ENCODE results near the gene SBF2.
"Not testable (repeated sequence)": the region's sequence is repeated elsewhere in the genome, so short reads cannot be mapped to it uniquely, and the experiment has no call there.

SBF2 gene

DNA sequence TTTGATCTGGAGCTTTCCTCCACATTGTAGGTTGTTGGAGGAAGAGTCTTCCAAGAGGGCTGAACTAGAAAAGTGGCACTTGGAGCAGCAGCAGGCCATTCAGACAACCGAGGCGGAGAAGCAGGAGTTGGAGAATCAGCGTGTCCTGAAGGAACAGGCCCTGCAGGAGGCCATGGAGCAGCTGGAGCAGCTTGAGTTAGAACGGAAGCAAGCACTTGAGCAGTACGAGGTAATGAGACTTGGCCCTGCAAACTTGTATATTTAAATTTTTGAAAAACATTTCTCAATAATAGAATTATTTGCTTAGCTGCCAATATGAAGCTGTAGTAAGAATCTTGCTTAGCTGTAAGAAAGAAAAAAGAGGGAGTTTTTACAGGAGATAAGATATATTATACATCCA lies 546.2 kb downstream of the SBF2 start:
- DNase-seq (ENCODE audit: low spot score) = no peak

DNA sequence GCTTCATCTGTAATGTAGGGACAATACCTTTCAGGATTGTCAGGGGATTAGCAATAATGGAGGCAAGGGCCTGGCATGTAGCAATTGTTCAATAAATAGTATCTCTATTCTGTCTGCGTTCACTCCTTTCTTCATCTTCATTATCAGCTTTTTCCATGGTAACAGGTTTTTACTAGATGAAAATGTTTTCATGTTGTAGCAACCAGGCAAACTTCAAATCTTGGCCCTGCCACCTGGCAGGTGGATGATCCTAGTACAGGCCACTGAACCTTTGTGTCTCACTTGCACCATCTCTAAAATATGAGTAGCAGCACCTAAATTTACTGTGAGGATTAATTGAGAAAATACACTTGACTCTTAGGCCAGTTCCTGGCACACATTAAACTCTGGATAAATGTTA lies 546.8 kb downstream of the SBF2 start:
- no peak for DNase-seq (ENCODE audit: low spot score)

DNA sequence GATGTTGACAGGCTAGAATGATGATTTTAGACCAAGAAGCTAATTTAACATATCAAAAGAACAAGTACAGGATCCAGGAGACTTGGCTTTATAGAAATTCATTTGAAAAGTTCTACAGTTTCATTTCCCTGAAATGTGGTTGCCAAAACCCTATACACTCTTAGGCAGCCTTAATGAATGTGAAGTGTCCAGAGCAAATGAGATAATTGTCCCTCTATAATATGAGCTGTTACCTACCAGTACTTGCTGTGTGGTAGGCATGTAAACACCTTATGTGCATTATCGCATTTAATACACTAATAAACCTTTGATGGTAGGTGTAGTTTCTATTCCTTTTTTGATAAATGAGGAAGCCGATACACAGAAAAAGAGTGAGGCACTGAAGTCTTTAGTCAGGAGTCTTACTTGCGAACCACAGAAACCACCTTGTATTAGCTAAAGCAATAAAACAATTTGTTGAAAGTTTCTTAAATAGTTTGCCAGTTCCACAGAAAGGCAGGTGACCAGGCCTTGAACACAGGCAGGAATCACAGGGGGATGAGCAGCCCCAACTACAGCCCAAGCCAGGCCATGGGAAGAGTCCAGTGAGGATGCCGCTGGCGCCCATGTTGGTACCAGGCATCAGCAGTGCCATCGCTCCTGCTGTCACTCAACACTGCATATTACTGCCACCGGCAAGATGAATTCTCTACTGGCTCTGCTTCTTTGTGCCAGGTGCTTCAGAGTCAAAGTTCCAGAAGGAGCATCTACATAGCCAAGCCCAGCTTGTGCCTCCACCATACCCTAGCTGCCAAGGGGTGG lies 548.4 kb downstream of the SBF2 start:
- no peak for DNase-seq (ENCODE audit: low spot score)

DNA sequence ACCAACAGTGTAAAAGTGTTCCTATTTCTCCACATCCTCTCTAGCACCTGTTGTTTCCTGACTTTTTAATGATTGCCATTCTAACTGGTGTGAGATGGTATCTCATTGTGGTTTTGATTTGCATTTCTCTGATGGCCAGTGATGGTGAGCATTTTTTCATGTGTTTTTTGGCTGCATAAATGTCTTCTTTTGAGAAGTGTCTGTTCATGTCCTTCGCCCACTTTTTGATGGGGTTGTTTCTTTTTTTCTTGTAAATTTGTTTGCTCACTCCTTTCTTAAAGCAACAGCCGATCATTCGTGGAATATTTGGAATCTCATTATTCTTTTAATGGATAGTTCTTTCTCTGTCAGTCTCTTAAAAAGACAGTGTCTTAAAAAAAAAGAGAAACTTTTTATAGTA lies 550.5 kb downstream of the SBF2 start:
- DNase-seq (ENCODE audit: low spot score) = not testable (repeated sequence)

DNA sequence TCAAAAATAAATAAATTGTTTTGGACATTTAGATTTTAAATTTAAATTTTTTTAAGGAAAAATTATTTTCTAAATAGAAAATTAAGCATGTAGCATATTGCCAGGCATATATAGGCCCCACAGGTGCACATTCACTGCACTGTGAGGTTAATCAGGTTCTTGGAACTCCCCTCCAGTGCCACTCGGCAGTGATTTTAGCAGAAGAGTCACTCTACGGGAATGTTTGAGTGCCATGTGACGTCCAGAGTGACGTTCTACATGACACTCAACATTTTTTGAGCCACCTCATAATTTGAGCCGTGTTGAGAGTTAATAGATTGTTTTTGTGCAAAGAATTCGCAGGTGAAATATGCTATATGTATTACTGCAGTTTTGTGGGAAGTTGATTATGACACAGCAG lies 552.8 kb downstream of the SBF2 start:
- no peak for DNase-seq (ENCODE audit: low spot score)

DNA sequence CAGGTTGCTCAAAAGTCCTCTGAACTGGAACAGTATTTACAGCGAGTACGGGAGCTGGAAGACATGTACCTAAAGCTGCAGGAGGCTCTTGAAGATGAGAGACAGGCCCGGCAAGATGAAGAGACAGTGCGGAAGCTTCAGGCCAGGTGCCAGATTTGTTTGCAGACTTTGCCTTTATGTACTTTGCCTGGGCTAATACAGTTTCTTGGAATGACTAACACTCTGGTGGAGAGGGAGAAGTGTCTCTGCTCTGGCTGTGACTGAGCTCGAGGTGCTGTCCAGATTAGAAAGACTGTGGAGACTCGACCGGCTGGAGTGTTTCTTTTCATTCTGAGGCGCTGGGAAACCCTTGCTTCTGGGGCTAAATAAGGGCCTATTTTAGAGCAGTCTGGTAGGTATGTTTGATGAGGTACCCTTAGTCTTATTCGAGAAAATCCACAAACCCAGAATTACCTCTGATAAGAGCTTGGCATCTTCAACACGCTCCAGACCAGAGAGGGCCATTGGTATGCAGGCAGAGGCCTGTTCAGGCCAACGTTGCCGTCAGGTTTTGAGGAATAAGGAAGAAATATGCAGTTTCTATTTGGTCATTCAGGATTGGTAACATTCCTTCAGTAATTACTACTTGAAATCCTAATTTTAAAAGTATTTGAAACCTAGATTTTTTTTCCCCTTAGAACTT lies 553.7 kb downstream of the SBF2 start:
- DNase-seq (ENCODE audit: low spot score) = no peak

DNA sequence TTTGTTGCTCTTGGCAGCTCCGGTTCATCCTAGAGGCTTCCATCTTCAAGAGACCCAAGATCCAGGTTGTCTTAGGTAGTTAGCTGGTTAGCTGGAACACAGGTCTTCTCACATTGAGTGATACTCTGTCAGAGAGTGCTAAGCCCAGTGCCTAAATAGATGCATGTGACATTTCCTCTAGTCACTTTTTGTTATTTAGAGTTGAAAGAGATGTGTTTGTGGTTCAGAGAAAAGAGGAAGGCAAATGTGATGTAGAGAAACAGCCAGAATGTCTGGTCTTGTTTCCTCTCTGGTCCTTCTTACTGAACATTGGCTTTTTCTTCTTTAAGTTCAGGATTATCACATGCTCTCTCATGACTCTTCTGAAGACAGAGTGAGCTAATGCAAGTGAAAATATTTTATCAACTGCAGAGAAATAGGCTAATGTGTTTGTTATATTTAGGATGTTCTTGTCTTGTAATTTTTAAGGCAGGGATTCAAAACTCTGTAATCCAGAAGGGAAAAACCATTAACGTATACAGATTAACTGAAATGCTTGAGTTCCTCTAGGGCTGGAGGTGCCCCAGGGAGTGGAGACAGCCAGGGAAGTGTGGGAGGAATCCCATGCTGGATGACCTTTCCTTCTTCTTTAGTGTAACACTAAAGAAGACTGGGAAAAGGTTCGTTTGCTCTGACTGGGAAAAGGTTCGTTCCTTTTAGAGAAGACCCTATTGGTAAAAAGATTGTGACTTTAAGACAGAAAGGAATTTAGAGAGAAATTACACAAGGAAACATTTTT lies 554.7 kb downstream of the SBF2 start:
- DNase-seq (ENCODE audit: low spot score) = no peak

DNA sequence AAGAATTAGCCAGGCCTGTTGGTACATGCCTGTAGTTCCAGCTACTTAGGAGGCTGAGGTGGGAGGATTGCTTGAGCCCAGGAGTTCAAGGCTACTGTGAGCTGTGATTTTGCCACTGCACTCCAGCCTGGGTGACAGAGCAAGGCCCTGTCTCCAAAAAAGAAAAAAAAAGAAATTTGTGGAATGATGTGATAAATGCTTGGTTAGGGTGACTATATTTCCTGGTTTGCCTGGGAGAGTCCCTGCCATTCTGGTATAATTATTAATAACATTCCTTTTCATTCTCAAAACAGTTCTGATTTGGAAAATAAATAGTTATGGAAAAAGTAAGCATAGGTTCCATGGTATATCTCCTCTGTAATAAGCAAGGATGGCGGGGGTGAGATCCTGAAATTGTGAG lies 555.3 kb downstream of the SBF2 start:
- no peak for DNase-seq (ENCODE audit: low spot score)

DNA sequence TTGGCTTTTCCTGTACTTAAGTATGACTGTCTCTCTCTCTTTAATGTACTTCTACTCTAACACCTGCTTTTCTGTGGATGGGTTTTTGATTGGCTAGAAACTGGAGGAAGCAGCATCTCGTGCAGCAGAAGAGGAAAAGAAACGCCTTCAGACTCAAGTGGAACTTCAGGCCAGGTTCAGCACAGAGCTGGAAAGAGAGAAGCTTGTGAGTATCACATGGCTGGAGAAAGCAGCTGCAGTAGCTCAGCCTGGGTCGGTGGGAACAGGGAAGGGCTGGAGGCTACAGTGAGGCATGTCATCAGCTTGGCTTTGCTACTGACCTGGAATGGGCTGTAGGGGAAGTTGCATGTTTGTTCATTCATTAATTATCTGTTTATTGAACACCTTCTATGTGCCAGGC lies 555.9 kb downstream of the SBF2 start:
- no peak for DNase-seq (ENCODE audit: low spot score)

DNA sequence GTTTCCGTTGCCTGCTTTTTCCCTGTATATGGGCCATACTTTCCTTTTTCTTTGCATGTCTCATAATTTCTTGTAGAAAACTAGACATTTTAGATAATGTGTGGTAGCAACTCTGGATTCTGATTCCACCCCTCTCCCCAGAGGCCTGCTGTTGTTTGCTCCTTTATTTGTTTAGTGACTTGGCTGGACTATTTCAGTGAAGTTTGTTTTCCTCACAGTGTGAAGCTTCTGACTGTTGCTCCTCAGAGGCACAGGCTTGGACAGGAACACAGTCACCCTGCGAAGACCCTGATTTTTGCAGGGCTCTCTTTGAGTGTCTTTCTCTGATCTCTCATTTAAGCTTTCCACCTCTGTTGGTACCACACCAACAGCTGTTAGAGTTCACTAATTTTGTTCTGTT lies 557.7 kb downstream of the SBF2 start:
- no peak for DNase-seq (ENCODE audit: low spot score)

DNA sequence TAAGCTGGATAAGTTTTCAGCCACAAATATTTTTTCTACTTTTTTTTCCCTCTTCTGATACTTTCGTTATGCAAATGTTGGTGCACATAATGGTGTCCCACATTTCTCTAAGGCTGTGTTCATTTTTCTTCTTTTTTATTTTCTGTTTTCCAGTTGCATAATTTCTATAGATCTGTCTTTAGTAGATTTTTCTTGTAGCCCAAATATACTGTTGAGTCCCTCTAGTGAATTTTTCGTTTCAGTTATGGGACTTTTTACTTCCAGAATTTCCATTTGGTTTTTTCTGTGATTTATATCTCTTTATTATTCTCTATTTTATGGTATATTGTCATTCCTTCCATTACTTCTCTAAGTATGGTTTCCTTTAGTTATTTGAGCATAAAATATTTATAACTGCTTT lies 558.1 kb downstream of the SBF2 start:
- DNase-seq (ENCODE audit: low spot score) = no peak

DNA sequence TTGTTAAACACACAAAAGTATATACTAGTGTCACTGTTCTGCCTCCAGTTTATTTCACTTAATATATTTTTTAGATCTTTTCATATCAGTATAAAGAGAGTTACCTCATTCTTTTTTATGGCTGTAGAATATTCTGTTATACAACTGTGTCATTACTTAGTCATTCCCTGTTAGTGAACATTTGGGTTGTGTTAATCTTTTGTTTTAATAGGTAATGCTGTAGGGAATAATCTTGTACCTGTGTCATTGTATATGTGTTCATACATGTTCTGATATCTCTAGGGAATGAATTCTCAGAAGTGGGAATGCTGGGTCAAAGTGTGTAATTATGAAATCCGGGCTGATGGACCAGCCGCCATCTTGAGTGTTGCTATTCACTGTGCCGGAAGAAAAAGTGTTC lies 558.8 kb downstream of the SBF2 start:
- no peak for DNase-seq (ENCODE audit: low spot score)

DNA sequence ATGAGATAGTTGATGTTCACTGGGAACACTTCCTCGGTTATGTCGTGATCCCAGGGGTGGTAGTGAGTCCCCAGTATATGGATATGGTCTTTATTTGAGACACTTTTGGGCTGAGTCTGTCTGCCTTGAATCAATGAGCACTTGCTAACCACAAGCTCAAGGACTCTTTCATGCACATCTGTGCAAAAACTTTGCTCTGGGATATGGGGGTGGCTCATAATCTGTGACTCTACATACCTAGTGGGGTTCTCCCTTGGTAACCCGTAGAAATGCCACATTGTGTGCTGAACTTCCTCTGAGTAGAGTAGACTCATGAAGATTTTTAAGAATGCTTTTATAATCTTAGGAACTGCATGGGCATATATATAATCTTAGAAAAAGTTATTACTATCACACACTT lies 560.8 kb downstream of the SBF2 start:
- DNase-seq (ENCODE audit: low spot score) = no peak

DNA sequence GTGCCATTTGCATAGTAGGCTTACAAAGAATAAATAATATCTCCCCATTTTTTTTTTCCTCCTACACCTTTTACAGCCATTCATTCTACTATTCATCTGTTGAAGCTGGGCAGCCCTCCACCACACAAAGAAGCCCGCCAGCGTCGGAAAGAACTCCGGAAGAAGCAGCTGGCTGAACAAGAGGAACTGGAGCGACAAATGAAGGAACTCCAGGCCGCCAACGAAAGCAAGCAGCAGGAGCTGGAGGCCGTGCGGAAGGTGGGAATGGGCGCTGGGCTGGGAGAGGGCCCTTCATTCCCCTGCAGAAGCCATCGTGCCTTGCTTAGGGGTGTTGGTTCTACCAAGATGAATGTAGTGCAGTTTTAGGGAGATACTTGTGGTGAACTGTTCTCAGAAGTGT lies 561.6 kb downstream of the SBF2 start:
- DNase-seq (ENCODE audit: low spot score) = no peak

DNA sequence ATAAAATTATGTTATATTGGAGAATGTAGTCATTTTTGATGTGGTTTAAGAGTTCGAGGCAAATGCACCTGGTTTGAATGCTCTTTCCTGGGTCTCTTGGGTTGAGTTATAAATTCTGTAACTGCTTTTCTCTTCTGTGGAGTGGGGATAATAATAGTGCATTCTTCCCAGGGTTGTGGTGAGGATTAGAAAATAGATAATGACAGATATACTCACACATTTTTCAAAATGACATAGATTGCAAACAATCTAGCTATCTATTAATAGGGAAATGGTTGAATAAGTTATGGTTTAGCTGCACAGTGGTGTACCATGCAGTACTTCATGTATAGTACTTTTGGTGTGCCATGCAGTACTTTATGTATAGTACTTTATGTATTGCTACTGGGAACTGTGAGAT lies 562.8 kb downstream of the SBF2 start:
- no peak for DNase-seq (ENCODE audit: low spot score)

Measured in CD4-positive, alpha-beta T cell treated with Interleukin-6 at 100 ng/mL for 8 hours (primary cell).